Keratinocyte (primary cell): ENCODE data around the gene URAD.

ENCODE experiments used
- CTCF ChIP-seq, 3 experiments: IDR thresholded peaks in 1 of 3; conservative IDR thresholded peaks in 1 of 3; optimal IDR thresholded peaks in 1 of 3; 2 replicates in 2 of 3; 3 replicates in 1 of 3; pipeline versions ENCODE3 to v1.5.1; 2011; ENCODE audit warnings: low read length in 3 of 3, mild to moderate bottlenecking in 3 of 3, moderate library complexity in 2 of 3, control low read depth in 1 of 3, inconsistent platforms in 1 of 3; ENCODE audit not compliant: insufficient read depth in 2 of 3; ENCODE audit errors: extremely low read depth in 1 of 3
- EZH2 ChIP-seq: IDR thresholded peaks from one replicate; pipeline ENCODE4 v1.6.1; 2012; ENCODE audit warnings: inconsistent platforms, mild to moderate bottlenecking, low read length, moderate library complexity

- TF ChIP-seq EZH2 (no peak), CTCF (optimal IDR thresholded peaks at IDR 0.05 in 1 of 3, IDR thresholded peaks at IDR 0.05 in 1 of 3, conservative IDR thresholded peaks at IDR 0.05 in 1 of 3; ENCODE audit: extremely low read depth in 1 of 3, insufficient read depth in 2 of 3, low read length in 3 of 3) (no peak)
These were observed 45.6 kb upstream of the URAD start for GRCh38 chr13:28033894-28034655.
